Peyer's patch (tissue), 4 donors: ENCODE measurements around the gene CACNA1A.

Experiments used
- CTCF ChIP-seq, 6 experiments: fragments of 450-650 bp in 4 of 6; fragments of 200-600 bp in 2 of 6; sonication (generic) in 1 of 6; IDR thresholded peaks; one replicate each; pipeline ENCODE4 v1.5.1; 2017 to 2019; ENCODE audit warnings: antibody characterized with exemption in 6 of 6, mild to moderate bottlenecking in 3 of 6, moderate library complexity in 1 of 6
- POLR2A ChIP-seq, 2 donors: fragments of 450-650 bp; IDR thresholded peaks; one replicate each; pipeline ENCODE4 v1.5.1; 2017; ENCODE audit warnings: antibody characterized with exemption in 2 of 2, mild to moderate bottlenecking in 2 of 2, moderate library complexity in 2 of 2

GRCh38 chr19:13429563-13429962 is 76.7 kb downstream of the CACNA1A start:
- TF ChIP-seq POLR2A (IDR thresholded peaks at IDR 0.05) (no peak), CTCF (IDR thresholded peaks at IDR 0.05) (no peak)
